Trophoblast cell (in vitro differentiated cells and primary cell): ENCODE results near the gene TCF12.

ENCODE experiments used
- DNase-seq, 2 donors: peaks; one replicate each; pipeline ENCODE4 v3.0.0-alpha.2; 2016
- H2AFZ ChIP-seq: 2 replicates; pipeline ENCODE4 v1.6.1; 2013; ENCODE audit warnings: low read length, moderate library complexity, mild to moderate bottlenecking; ENCODE audit not compliant: insufficient read depth, poor library complexity
- H2AK5ac ChIP-seq: 2 replicates; pipeline ENCODE4 v1.6.1; 2013; ENCODE audit warnings: mild to moderate bottlenecking, low read length
- H2BK120ac ChIP-seq: 2 replicates; pipeline ENCODE4 v1.6.1; 2013; ENCODE audit warnings: low read length, mild to moderate bottlenecking, moderate library complexity; ENCODE audit not compliant: insufficient read depth, poor library complexity
- H2BK12ac ChIP-seq: 2 replicates; pipeline ENCODE4 v1.6.1; 2013; ENCODE audit warnings: mild to moderate bottlenecking, low read length, moderate library complexity
- H2BK5ac ChIP-seq: 2 replicates; pipeline ENCODE4 v1.6.1; 2013; ENCODE audit warnings: low read length, low read depth, moderate library complexity, mild to moderate bottlenecking; ENCODE audit not compliant: poor library complexity
- H3K14ac ChIP-seq: 2 replicates; pipeline ENCODE4 v1.6.1; 2013; ENCODE audit warnings: mild to moderate bottlenecking, low read length
- H3K18ac ChIP-seq: 2 replicates; pipeline ENCODE4 v1.6.1; 2013; ENCODE audit warnings: mild to moderate bottlenecking, low read length
- H3K23ac ChIP-seq: 2 replicates; pipeline ENCODE4 v1.6.1; 2013; ENCODE audit warnings: low read length
- H3K27ac ChIP-seq: 2 replicates; pipeline ENCODE4 v1.5.1; 2013; ENCODE audit warnings: low read depth, mild to moderate bottlenecking, inconsistent platforms, low read length, moderate library complexity
- H3K27me3 ChIP-seq: 2 replicates; pipeline ENCODE4 v1.6.1; 2013; ENCODE audit warnings: inconsistent platforms, mild to moderate bottlenecking, low read length, moderate library complexity; ENCODE audit not compliant: insufficient read depth
- H3K36me3 ChIP-seq, 2 experiments: 1 replicate in 1 of 2; 2 replicates in 1 of 2; pipeline ENCODE4 v1.6.1; 2013; ENCODE audit warnings: low read length in 2 of 2, mild to moderate bottlenecking in 2 of 2, moderate library complexity in 1 of 2; ENCODE audit not compliant: insufficient read depth in 2 of 2, control insufficient read depth in 1 of 2
- H3K4ac ChIP-seq: 2 replicates; pipeline ENCODE4 v1.6.1; 2013; ENCODE audit warnings: low read depth, mild to moderate bottlenecking, low read length, moderate library complexity
- H3K4me1 ChIP-seq, 2 experiments: 1 replicate in 1 of 2; 2 replicates in 1 of 2; pipeline ENCODE4 v1.6.1; 2013; ENCODE audit warnings: low read length in 2 of 2, mild to moderate bottlenecking in 2 of 2, moderate library complexity in 1 of 2; ENCODE audit not compliant: insufficient read depth in 2 of 2, control insufficient read depth in 1 of 2
- H3K4me2 ChIP-seq: 2 replicates; pipeline ENCODE4 v1.6.1; 2013; ENCODE audit warnings: inconsistent platforms, mild to moderate bottlenecking, low read length, moderate library complexity
- H3K4me3 ChIP-seq: 2 replicates; pipeline ENCODE4 v1.5.1; 2013; ENCODE audit warnings: mild to moderate bottlenecking, low read depth, low read length, inconsistent platforms
- H3K79me1 ChIP-seq: one replicate; pipeline ENCODE4 v1.6.1; 2013; ENCODE audit warnings: low read length
- H3K79me2 ChIP-seq: 2 replicates; pipeline ENCODE4 v1.6.1; 2013; ENCODE audit warnings: low read length, mild to moderate bottlenecking; ENCODE audit not compliant: control insufficient read depth, insufficient read depth, poor library complexity
- H3K9ac ChIP-seq: 2 replicates; pipeline ENCODE4 v1.6.1; 2013; ENCODE audit warnings: mild to moderate bottlenecking, low read length
- H3K9me3 ChIP-seq: 2 replicates; pipeline ENCODE4 v1.6.1; 2013; ENCODE audit warnings: low read depth, mild to moderate bottlenecking, control low read depth, inconsistent platforms, low read length; ENCODE audit not compliant: insufficient read depth
- H4K12ac ChIP-seq: 2 replicates; pipeline ENCODE4 v1.6.1; 2013; ENCODE audit warnings: low read depth, mild to moderate bottlenecking, low read length, moderate library complexity
- H4K8ac ChIP-seq: 2 replicates; pipeline ENCODE4 v1.6.1; 2013; ENCODE audit warnings: low read depth, mild to moderate bottlenecking, low read length, moderate library complexity
- H4K91ac ChIP-seq: one replicate; pipeline ENCODE4 v1.6.1; 2013; ENCODE audit warnings: low read depth, mild to moderate bottlenecking, low read length, moderate library complexity
- WGBS: extraction: QIAGEN DNeasy Blood & Tissue Kit; methylation state at CpG from one replicate; pipeline ENCODE4 v1.1.7; 2013; ENCODE audit warnings: missing lambda C conversion rate; ENCODE audit not compliant: insufficient read length, insufficient coverage; ENCODE audit errors: extremely low coverage; 5-methylcytosine and 5-hydroxymethylcytosine counted together

Gene TCF12

GRCh38 chr15:57307527-57308169 lies 389.2 kb downstream of the TCF12 start:
- H2AFZ ChIP-seq = no peak overlapping the region
- no peak overlapping the region for H3K4ac ChIP-seq
- H4K12ac ChIP-seq = no peak overlapping the region
- H3K4me2 ChIP-seq = no peak overlapping the region
- WGBS = no CpG with 5 or more reads among the region's 13 CpGs
- peaks cover 0 to 3% of the 10 kb centered on the region in 2 experiments for H3K4me1 ChIP-seq
- H3K9ac ChIP-seq = no peak overlapping the region
- DNase-seq = no peak
- no peak overlapping the region for H2AK5ac ChIP-seq
- no peaks in the 10 kb centered on the region for H3K27me3 ChIP-seq
- H3K4me3 ChIP-seq = no peak overlapping the region
- no peaks in the 10 kb centered on the region for H3K36me3 ChIP-seq
- H3K79me2 ChIP-seq = no peaks in the 10 kb centered on the region
- no peak overlapping the region for H2BK12ac ChIP-seq
- no peak overlapping the region for H3K14ac ChIP-seq
- no peak overlapping the region for H3K27ac ChIP-seq
- H3K23ac ChIP-seq = no peak overlapping the region
- peaks cover 4% of the 10 kb centered on the region for H3K79me1 ChIP-seq
- H3K9me3 ChIP-seq = no peaks in the 10 kb centered on the region
- no peak overlapping the region for H4K91ac ChIP-seq
- H4K8ac ChIP-seq = no peak overlapping the region
- no peak overlapping the region for H2BK120ac ChIP-seq
- H3K18ac ChIP-seq = no peak overlapping the region
- no peak overlapping the region for H2BK5ac ChIP-seq

- H3K9me3 ChIP-seq = no peaks in the 10 kb centered on the region
- H3K27me3 ChIP-seq = no peaks in the 10 kb centered on the region
- DNase-seq = no peak
- H2AFZ ChIP-seq = no peak overlapping the region
- H4K91ac ChIP-seq = no peak overlapping the region
- H3K79me1 ChIP-seq = peaks cover 4% of the 10 kb centered on the region
- no CpG with 5 or more reads among the region's 5 CpGs for WGBS
- H3K23ac ChIP-seq = no peak overlapping the region
- no peak overlapping the region for H3K4me3 ChIP-seq
- H3K4me2 ChIP-seq = no peak overlapping the region
- no peak overlapping the region for H3K27ac ChIP-seq
- no peak overlapping the region for H3K18ac ChIP-seq
- no peak overlapping the region for H4K8ac ChIP-seq
- H2BK12ac ChIP-seq = no peak overlapping the region
- H3K36me3 ChIP-seq = no peaks in the 10 kb centered on the region
- no peak overlapping the region for H2BK120ac ChIP-seq
- H3K9ac ChIP-seq = no peak overlapping the region
- no peak overlapping the region for H2BK5ac ChIP-seq
- H3K4me1 ChIP-seq = peaks cover 0 to 3% of the 10 kb centered on the region in 2 experiments
- no peak overlapping the region for H4K12ac ChIP-seq
- no peak overlapping the region for H2AK5ac ChIP-seq
- no peak overlapping the region for H3K4ac ChIP-seq
- no peaks in the 10 kb centered on the region for H3K79me2 ChIP-seq
- no peak overlapping the region for H3K14ac ChIP-seq
Measured at GRCh38 chr15:57308170-57308545, 389.7 kb downstream of the TCF12 start.

DNA sequence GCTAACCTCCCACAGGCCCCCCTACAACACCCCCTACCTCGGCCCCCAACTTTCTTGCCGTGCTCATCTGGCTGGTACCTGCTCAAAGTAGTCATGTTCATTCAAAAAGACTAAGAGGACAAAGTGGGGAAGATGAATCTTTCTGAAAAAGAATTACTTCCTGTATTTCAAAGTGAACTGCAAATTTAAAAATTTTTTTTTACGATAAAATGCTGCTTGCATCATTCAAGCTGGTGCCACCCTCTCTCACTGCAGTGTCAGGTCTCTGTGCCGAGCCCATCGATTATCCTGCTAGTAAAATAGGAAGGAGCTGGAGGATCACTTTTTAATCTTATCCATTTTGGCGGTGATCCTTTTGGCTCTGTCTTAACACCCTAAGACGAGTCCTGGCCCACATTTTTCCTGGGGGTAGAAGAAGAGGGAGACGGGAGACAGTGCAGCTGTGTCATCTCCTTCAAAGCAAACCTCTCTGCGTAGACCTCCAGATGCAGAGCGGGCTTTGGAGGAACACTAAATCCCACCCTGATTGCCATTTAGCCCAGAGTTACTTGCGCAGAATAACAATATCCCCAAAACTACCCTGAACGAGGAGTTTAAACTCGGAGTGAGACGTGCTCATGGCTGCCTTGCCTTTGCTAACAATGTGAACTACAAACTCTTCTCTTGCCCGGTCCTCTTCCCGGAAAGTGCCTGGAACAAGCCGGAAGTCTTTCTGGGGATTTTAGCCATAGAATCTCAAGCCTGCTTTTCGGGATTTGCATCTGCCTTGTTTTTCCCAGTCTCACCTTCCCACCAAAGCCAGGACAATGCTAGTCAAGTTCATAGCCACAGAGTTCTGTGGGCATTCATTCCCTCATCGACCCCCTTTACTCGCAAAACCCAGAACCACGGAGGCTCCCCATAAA lies 391.7 kb downstream of the TCF12 start:
- no peak for DNase-seq
- H3K14ac ChIP-seq = no peak overlapping the region

DNA sequence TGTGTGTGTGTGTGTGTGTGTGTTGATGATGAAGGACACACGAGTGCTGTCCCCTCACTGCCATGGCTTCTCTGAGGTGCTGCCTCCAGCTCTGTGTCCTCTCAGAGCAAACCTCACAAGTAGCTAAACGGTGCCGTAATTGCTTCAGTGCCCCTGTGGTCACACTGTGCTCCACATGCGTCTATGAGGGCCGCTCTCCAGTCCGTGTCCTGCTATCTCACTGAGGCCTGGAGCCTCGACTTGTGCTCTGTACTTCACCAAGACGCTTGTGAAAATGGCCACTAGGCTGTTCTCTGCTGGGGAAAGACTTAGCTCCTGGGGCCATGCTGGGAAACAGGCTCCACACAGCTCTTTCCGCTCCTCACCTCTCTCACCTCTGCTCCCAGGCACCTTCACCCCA lies 392.4 kb downstream of the TCF12 start:
- H3K4ac ChIP-seq = no peak overlapping the region
- no peak overlapping the region for H2BK120ac ChIP-seq
- no peak overlapping the region for H2AK5ac ChIP-seq

More for the DNA sequence above, 391.7 kb downstream of the TCF12 start:
- H3K36me3 ChIP-seq = no peaks in the 10 kb centered on the region
- H3K18ac ChIP-seq = no peak overlapping the region
- H3K4me1 ChIP-seq = peaks cover 0 to 3% of the 10 kb centered on the region in 2 experiments
- H3K9ac ChIP-seq = no peak overlapping the region
- H3K79me2 ChIP-seq = no peaks in the 10 kb centered on the region
- H3K79me1 ChIP-seq = peaks cover 4% of the 10 kb centered on the region
- H2BK5ac ChIP-seq = no peak overlapping the region
- no peaks in the 10 kb centered on the region for H3K27me3 ChIP-seq
- no peak overlapping the region for H2BK12ac ChIP-seq
- no peak overlapping the region for H3K4ac ChIP-seq
- H3K9me3 ChIP-seq = no peaks in the 10 kb centered on the region
- no peak overlapping the region for H3K27ac ChIP-seq
- no CpG with 5 or more reads among the region's 21 CpGs for WGBS
- H2AFZ ChIP-seq = no peak overlapping the region
- H3K23ac ChIP-seq = no peak overlapping the region
- H2AK5ac ChIP-seq = no peak overlapping the region
- H4K91ac ChIP-seq = no peak overlapping the region
- no peak overlapping the region for H4K8ac ChIP-seq
- no peak overlapping the region for H2BK120ac ChIP-seq
- H3K4me2 ChIP-seq = no peak overlapping the region
- H3K4me3 ChIP-seq = no peak overlapping the region
- H4K12ac ChIP-seq = no peak overlapping the region

More for the DNA sequence above, 392.4 kb downstream of the TCF12 start:
- no peak overlapping the region for H4K8ac ChIP-seq
- no peaks in the 10 kb centered on the region for H3K36me3 ChIP-seq
- no peak overlapping the region for H3K4me3 ChIP-seq
- H3K79me1 ChIP-seq = peaks cover 4% of the 10 kb centered on the region
- H2BK5ac ChIP-seq = no peak overlapping the region
- no peaks in the 10 kb centered on the region for H3K79me2 ChIP-seq
- H3K27ac ChIP-seq = no peak overlapping the region
- H3K4me2 ChIP-seq = no peak overlapping the region
- H3K27me3 ChIP-seq = no peaks in the 10 kb centered on the region
- H3K18ac ChIP-seq = no peak overlapping the region
- WGBS = no CpG with 5 or more reads among the region's 9 CpGs
- no peak for DNase-seq
- peaks cover 0 to 3% of the 10 kb centered on the region in 2 experiments for H3K4me1 ChIP-seq
- H3K9ac ChIP-seq = no peak overlapping the region
- no peak overlapping the region for H2BK12ac ChIP-seq
- no peaks in the 10 kb centered on the region for H3K9me3 ChIP-seq
- no peak overlapping the region for H3K14ac ChIP-seq
- H4K12ac ChIP-seq = no peak overlapping the region
- H3K23ac ChIP-seq = no peak overlapping the region
- no peak overlapping the region for H4K91ac ChIP-seq
- H2AFZ ChIP-seq = no peak overlapping the region
